Erythroblast (primary cell): ENCODE measurements around the gene LCN2.

ENCODE experiments used
- GATA1 ChIP-seq: IDR thresholded peaks from 2 replicates; pipeline ENCODE4 v1.6.1; 2011; ENCODE audit warnings: low read depth, mild to moderate bottlenecking, control low read depth, low read length, moderate library complexity
- POLR2A ChIP-seq: IDR thresholded peaks from 2 replicates; pipeline ENCODE4 v1.6.1; 2011; ENCODE audit warnings: mild to moderate bottlenecking, low read length

GRCh38 chr9:128148509-128149000, 698 bp upstream of the LCN2 start:
- TF ChIP-seq POLR2A: no peak
- no peak for TF ChIP-seq GATA1
